LHCN-M2 (cell line): ENCODE measurements around the gene GOLGA8R. TPM values are rescaled to one million over a fixed set of nuclear protein-coding genes. Genes with fewer than 3 reads are reported as not detected.
A peak's percentile ranks its signal among the peaks of the same experiment; 100 is the strongest.
"Not testable (repeated sequence)": the region's sequence is repeated elsewhere in the genome, so short reads cannot be mapped to it uniquely, and the experiment has no call there.

ENCODE experiments used
- DNase-seq: peaks from one replicate; pipeline ENCODE4 v3.0.0-alpha.2; 2012; ENCODE audit warnings: low read depth
- polyA plus RNA-seq: library from polyadenylated mRNA; unstranded; fragments of >200 nt; gene quantifications from one replicate; pipeline ENCODE4 v1.2.1, GENCODE V29; 2012; ENCODE audit warnings: missing spikeins
- total RNA-seq: library from RNA; depleted of rRNA; stranded (reverse); fragments of >200 nt; gene quantifications from 2 replicates; pipeline ENCODE4 v1.2.3, GENCODE V29; 2014; rRNA removed

The GOLGA8R gene
- total RNA-seq: 1.3 and 2.0 TPM in 2 replicates
- 0.41 TPM for polyA plus RNA-seq

GRCh38 chr15:30414160-30414559, at the start of gene GOLGA8R:
TSS of gene GOLGA8R (minus strand) at chr15:30414260. CDS start at chr15:30414162, 98 bp downstream.
- DNase-seq: not testable (repeated sequence)

GRCh38 chr15:30463849-30464248, 49.8 kb upstream of the GOLGA8R start:
- DNase-seq: not testable (repeated sequence)

- DNase-seq: not testable (repeated sequence)
These were observed 48.1 kb upstream of the GOLGA8R start for GRCh38 chr15:30462176-30462575.

GRCh38 chr15:30452702-30453101, 38.6 kb upstream of the GOLGA8R start:
- DNase-seq: peak; percentile 0

GRCh38 chr15:30438348-30438747, 24.3 kb upstream of the GOLGA8R start:
- DNase-seq: not testable (repeated sequence)

- DNase-seq: not testable (repeated sequence)
These were observed 21.8 kb upstream of the GOLGA8R start for GRCh38 chr15:30435878-30436277.

- DNase-seq: not testable (repeated sequence)
These were observed 6.7 kb upstream of the GOLGA8R start for GRCh38 chr15:30420723-30421122.

GRCh38 chr15:30407636-30408035, 6.4 kb downstream of the GOLGA8R start:
- not testable (repeated sequence) for DNase-seq

GRCh38 chr15:30398988-30399387, 15.1 kb downstream of the GOLGA8R start:
- DNase-seq: not testable (repeated sequence)

- DNase-seq: not testable (repeated sequence)
These were observed 20.4 kb downstream of the GOLGA8R start for GRCh38 chr15:30393664-30393991.

- not testable (repeated sequence) for DNase-seq
These were observed 21.0 kb downstream of the GOLGA8R start, which contains the start of gene CHRFAM7A for GRCh38 chr15:30392766-30393663. TSS of gene CHRFAM7A (minus strand) at chr15:30393540. CDS start at chr15:30383351, 10,189 bp downstream.

- not testable (repeated sequence) for DNase-seq
These were observed 27.7 kb downstream of the GOLGA8R start for GRCh38 chr15:30386318-30386887.

GRCh38 chr15:30377082-30377413, 37.0 kb downstream of the GOLGA8R start:
- not testable (repeated sequence) for DNase-seq

GRCh38 chr15:30376375-30377081, 37.5 kb downstream of the GOLGA8R start:
- not testable (repeated sequence) for DNase-seq

- peak; percentile 0 for DNase-seq
These were observed 38.2 kb downstream of the GOLGA8R start for GRCh38 chr15:30375872-30376271.

- not testable (repeated sequence) for DNase-seq
These were observed 39.2 kb downstream of the GOLGA8R start for GRCh38 chr15:30374862-30375261.

- not testable (repeated sequence) for DNase-seq
These were observed 45.8 kb downstream of the GOLGA8R start for GRCh38 chr15:30368271-30368670.

- DNase-seq: not testable (repeated sequence)
These were observed 46.8 kb downstream of the GOLGA8R start for GRCh38 chr15:30367246-30367645.

- DNase-seq: not testable (repeated sequence)
These were observed 52.7 kb downstream of the GOLGA8R start for GRCh38 chr15:30361404-30361803.

- DNase-seq: not testable (repeated sequence)
These were observed 53.1 kb downstream of the GOLGA8R start for GRCh38 chr15:30360990-30361389.

GRCh38 chr15:30355043-30355442, 59.0 kb downstream of the GOLGA8R start:
- not testable (repeated sequence) for DNase-seq
